ENCODE data around the gene FTCD.

FTCD gene

DNA sequence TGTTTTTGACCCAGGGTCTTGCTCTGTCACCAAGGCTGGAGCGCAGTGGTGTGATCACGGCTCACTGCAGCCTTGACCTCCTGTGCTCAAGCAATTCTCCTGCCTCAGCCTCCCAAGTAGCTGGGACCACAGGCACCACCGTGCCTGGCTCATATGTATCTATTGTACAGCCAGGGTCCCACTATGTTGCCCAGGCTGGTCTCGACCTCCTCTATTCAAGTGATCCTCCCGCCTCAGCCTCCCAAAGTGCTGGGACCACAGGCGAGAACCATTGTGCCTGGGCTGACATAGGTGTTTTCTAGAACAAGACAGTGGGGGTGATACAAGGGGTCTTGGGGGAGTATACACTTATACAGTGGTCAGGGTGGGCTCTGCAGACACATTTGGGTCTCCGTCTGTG lies 17.5 kb downstream of the FTCD start:
- Histone ChIP-seq H3K9me3 (replicated peaks; ENCODE audit: low read length) (no peaks in the 10 kb centered on the region), H3K4me3 (ENCODE audit: low read length) (no peak overlapping the region), H3K36me3 (ENCODE audit: insufficient read depth, low read length) (no peaks in the 10 kb centered on the region), H3K27me3 (ENCODE audit: control insufficient read depth, insufficient read depth, low read length) (peaks cover 20% of the 10 kb centered on the region), H3K4me2 (ENCODE audit: low read length) (no peak overlapping the region), H3K4me1 (ENCODE audit: control insufficient read depth, insufficient read depth, low read length) (no peaks in the 10 kb centered on the region), H3K9ac (ENCODE audit: low read depth, low read length) (no peak overlapping the region)

DNA sequence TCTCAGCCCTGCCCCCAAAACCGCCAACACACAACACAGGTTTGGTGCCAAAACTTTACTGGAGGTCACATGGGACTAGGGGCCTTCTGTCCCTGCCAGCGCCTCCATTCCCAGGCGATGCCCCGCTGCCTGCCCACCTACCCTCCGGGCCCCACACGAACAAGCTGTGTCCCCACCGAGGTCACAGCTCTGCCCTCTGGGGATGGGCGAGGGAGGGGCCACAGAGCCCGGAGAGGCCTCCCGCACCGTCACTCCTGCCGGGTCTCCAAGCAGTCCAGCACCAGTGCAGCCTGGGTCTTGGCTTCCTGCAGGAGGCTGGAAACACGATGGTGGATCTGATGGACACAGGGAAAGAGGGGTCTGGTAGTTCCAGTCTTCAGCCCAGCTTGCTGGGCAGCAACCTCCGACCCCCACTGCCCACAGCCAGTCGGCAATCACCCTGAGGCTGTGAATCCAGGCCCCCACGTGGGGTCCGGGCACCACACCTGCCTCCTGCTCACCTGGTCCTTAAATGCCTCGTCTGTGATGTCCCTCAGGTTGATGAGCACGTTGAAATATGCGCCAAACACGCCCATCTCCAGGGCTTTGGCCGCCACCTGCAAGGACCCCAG lies 18.5 kb downstream of the FTCD start:
- no peaks in the 10 kb centered on the region for H3K4me1 ChIP-seq (ENCODE audit: control insufficient read depth, insufficient read depth, low read length)
- H3K4me3 ChIP-seq (ENCODE audit: low read length): no peak overlapping the region
- H3K4me2 ChIP-seq (ENCODE audit: low read length): no peak overlapping the region
- H3K27me3 ChIP-seq (ENCODE audit: control insufficient read depth, insufficient read depth, low read length): peaks cover 20% of the 10 kb centered on the region
- H3K9ac ChIP-seq (ENCODE audit: low read depth, low read length): no peak overlapping the region
- H3K36me3 ChIP-seq (ENCODE audit: insufficient read depth, low read length): peaks cover 3% of the 10 kb centered on the region
- H3K9me3 ChIP-seq (replicated peaks; ENCODE audit: low read length): no peaks in the 10 kb centered on the region

DNA sequence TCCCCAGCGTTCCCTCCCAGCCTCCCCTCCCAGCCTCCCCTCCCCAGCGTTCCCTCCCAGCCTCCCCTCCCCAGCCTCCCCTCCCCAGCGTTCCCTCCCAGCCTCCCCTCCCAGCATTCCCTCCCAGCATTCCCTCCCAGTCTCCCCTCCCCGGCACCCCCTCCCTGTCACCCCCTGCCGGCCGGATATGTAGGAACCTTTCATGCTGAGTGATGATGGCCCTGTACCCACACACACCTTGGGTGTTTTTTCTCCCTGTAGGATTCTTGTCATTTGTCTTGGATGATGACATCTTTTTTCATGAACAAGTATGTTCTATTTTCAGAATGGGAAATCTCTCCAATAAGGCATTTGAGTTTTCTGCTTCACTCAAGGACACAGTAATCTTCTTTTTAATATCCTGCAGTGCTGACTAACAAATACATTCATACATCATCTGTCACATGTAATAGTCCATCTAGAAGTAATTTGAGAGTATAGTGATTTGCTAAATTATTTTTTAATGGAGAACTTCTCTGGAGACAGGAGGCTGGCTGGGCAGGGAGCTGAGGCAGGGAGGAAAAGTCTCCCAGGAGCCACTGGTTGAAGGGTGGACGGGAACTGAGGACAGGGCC lies 19.5 kb downstream of the FTCD start:
- H3K4me3 ChIP-seq (ENCODE audit: low read length): no peak overlapping the region
- no peaks in the 10 kb centered on the region for H3K9me3 ChIP-seq (replicated peaks; ENCODE audit: low read length)
- no peak overlapping the region for H3K9ac ChIP-seq (ENCODE audit: low read depth, low read length)
- no peaks in the 10 kb centered on the region for H3K4me1 ChIP-seq (ENCODE audit: control insufficient read depth, insufficient read depth, low read length)
- H3K4me2 ChIP-seq (ENCODE audit: low read length): no peak overlapping the region
- peaks cover 20% of the 10 kb centered on the region for H3K27me3 ChIP-seq (ENCODE audit: control insufficient read depth, insufficient read depth, low read length)
- H3K36me3 ChIP-seq (ENCODE audit: insufficient read depth, low read length): peaks cover 6% of the 10 kb centered on the region

DNA sequence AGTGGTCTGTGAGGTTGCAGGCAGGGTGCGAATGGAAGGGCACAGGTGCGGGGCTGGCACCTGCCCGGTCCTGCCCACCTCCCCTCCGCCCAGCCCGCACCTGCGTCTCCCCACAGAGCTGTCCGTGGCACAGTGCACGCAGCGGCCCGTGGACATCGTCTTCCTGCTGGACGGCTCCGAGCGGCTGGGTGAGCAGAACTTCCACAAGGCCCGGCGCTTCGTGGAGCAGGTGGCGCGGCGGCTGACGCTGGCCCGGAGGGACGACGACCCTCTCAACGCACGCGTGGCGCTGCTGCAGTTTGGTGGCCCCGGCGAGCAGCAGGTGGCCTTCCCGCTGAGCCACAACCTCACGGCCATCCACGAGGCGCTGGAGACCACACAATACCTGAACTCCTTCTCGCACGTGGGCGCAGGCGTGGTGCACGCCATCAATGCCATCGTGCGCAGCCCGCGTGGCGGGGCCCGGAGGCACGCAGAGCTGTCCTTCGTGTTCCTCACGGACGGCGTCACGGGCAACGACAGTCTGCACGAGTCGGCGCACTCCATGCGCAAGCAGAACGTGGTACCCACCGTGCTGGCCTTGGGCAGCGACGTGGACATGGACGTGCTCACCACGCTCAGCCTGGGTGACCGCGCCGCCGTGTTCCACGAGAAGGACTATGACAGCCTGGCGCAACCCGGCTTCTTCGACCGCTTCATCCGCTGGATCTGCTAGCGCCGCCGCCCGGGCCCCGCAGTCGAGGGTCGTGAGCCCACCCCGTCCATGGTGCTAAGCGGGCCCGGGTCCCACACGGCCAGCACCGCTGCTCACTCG lies 23.3 kb downstream of the FTCD start:
- no peak overlapping the region for H3K4me3 ChIP-seq (ENCODE audit: low read length)

DNA sequence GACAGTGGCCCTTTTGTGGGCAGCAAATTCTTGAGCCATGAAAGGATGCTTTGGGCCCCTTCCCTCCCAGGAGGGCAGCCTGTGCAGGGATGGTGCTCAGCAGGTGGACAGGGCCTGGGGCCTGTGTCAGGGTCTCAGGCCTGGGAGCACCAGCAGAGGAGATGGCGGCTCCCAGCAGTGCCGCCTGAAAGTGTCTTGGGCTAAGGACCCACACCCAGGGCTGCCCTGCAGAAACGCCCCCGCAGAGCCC lies 23.9 kb downstream of the FTCD start:
- no peaks in the 10 kb centered on the region for H3K4me1 ChIP-seq (ENCODE audit: control insufficient read depth, insufficient read depth, low read length)
- no peak overlapping the region for H3K4me2 ChIP-seq (ENCODE audit: low read length)
- H3K36me3 ChIP-seq (ENCODE audit: insufficient read depth, low read length): peaks cover 40% of the 10 kb centered on the region
- H3K4me3 ChIP-seq (ENCODE audit: low read length): no peak overlapping the region
- no peak overlapping the region for H3K9ac ChIP-seq (ENCODE audit: low read depth, low read length)
- no peaks in the 10 kb centered on the region for H3K27me3 ChIP-seq (ENCODE audit: control insufficient read depth, insufficient read depth, low read length)
- H3K9me3 ChIP-seq (replicated peaks; ENCODE audit: low read length): no peaks in the 10 kb centered on the region

More for the DNA sequence above, 23.3 kb downstream of the FTCD start:
- Histone ChIP-seq H3K36me3 (ENCODE audit: insufficient read depth, low read length) (peaks cover 35% of the 10 kb centered on the region), H3K9me3 (replicated peaks; ENCODE audit: low read length) (no peaks in the 10 kb centered on the region), H3K4me1 (ENCODE audit: control insufficient read depth, insufficient read depth, low read length) (no peaks in the 10 kb centered on the region), H3K4me2 (ENCODE audit: low read length) (no peak overlapping the region), H3K27me3 (ENCODE audit: control insufficient read depth, insufficient read depth, low read length) (no peaks in the 10 kb centered on the region), H3K9ac (ENCODE audit: low read depth, low read length) (no peak overlapping the region)

DNA sequence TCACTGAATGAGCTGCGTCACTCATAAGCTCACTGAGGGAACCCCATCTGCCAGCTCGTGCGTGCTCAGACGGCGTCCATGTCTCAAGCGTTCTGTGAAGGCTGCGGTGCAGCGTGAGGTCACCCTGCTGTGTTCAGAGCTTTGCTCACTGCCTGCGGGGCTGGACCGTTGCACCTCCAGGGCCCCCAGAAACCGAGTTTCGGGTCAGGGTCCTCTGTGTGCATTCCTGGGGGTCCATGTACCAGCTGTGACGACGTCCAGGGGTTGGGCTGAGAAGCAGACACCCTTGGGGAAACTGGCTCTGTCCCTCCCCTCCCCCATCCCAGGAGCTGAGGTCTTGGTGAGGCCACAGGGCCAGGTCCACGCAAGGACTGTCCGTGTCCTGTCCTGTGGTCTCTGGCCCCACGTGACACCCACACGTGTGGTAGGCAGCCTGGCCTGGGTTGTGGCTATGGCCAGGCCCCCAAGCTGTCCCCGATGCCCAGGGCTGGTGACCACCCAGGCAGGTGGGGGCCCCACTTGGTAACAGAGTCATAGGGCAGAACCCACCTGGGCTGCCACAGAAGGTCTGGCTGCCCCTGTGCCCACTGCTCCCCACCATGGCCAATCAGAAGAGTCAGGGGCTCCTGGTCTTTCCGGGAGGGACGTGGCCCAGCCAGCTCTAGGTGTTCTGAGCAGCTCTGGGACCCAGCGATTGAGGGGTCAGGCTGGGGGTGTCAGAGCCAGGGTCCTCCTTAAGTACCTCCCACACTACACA lies 24.4 kb downstream of the FTCD start:
- no peaks in the 10 kb centered on the region for H3K27me3 ChIP-seq (ENCODE audit: control insufficient read depth, insufficient read depth, low read length)
- peaks cover 44% of the 10 kb centered on the region for H3K36me3 ChIP-seq (ENCODE audit: insufficient read depth, low read length)
- H3K9ac ChIP-seq (ENCODE audit: low read depth, low read length): no peak overlapping the region

DNA sequence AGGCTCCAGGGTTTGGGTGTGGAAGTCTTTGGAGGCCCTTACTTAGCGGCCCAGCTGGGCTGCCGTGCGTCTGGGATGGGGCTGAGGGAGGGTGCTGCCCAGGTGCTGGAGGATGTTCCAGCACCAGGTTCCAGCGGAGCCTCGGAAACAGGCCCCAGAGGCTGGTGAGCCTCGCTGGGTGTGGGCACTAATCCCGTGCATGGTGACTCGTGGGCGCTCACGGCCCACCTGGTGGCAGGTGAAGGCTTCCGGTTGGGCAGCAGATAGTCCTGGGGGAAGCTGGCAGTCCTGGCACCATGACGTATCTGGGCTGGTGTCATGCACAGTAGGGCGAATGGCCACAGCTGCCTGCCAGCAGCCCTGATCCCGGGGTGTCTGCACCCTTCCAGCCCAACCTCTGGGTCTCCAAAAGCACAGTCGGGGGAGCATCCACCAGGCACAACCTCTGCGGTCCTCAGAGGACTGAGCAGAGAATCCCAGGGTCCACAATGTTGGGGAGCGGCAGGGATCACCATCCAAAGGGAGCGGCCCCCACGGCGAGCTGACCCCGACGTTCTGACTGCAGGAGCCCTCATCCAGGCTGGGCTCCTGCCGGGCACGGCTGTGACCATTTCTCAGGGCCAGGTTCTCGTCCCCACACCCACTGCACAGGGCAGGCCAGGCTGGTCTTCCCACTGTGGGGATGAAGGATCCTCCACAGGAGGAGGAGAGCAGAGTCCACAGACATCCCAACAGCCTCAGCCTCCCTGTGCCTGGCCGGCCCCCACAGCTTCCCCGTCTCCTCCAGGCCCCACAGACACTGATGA lies 25.3 kb downstream of the FTCD start:
- Histone ChIP-seq H3K4me2 (ENCODE audit: low read length) (no peak overlapping the region), H3K36me3 (ENCODE audit: insufficient read depth, low read length) (peaks cover 49% of the 10 kb centered on the region), H3K9me3 (replicated peaks; ENCODE audit: low read length) (no peaks in the 10 kb centered on the region), H3K9ac (ENCODE audit: low read depth, low read length) (no peak overlapping the region), H3K4me3 (ENCODE audit: low read length) (no peak overlapping the region), H3K27me3 (ENCODE audit: control insufficient read depth, insufficient read depth, low read length) (no peaks in the 10 kb centered on the region), H3K4me1 (ENCODE audit: control insufficient read depth, insufficient read depth, low read length) (no peaks in the 10 kb centered on the region)

More for the DNA sequence above, 24.4 kb downstream of the FTCD start:
- H3K9me3 ChIP-seq (replicated peaks; ENCODE audit: low read length): no peaks in the 10 kb centered on the region
- H3K4me1 ChIP-seq (ENCODE audit: control insufficient read depth, insufficient read depth, low read length): no peaks in the 10 kb centered on the region
- no peak overlapping the region for H3K4me3 ChIP-seq (ENCODE audit: low read length)
- H3K4me2 ChIP-seq (ENCODE audit: low read length): no peak overlapping the region

DNA sequence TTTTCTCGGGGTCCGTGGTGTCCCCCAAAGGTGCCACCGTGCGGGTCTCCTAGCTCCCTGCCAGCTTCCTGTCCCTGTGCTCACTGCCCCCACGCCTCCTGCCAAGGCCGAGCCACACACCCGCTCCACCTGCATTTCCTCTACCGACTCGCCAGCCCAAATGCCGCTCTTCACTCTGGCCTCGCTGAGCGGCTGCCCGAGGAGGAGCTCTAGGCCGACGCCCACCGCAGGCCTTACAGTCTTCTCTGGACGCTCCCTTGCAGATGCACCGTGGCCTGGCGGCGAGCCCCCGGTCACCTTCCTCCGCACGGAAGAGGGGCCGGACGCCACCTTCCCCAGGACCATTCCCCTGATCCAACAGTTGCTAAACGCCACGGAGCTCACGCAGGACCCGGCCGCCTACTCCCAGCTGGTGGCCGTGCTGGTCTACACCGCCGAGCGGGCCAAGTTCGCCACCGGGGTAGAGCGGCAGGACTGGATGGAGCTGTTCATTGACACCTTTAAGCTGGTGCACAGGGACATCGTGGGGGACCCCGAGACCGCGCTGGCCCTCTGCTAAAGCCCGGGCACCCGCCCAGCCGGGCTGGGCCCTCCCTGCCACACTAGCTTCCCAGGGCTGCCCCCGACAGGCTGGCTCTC lies 26.3 kb downstream of the FTCD start:
- no peaks in the 10 kb centered on the region for H3K27me3 ChIP-seq (ENCODE audit: control insufficient read depth, insufficient read depth, low read length)
- no peaks in the 10 kb centered on the region for H3K9me3 ChIP-seq (replicated peaks; ENCODE audit: low read length)
- H3K4me1 ChIP-seq (ENCODE audit: control insufficient read depth, insufficient read depth, low read length): no peaks in the 10 kb centered on the region
- no peak overlapping the region for H3K4me2 ChIP-seq (ENCODE audit: low read length)
- no peak overlapping the region for H3K9ac ChIP-seq (ENCODE audit: low read depth, low read length)
- H3K4me3 ChIP-seq (ENCODE audit: low read length): no peak overlapping the region
- H3K36me3 ChIP-seq (ENCODE audit: insufficient read depth, low read length): peaks cover 59% of the 10 kb centered on the region

DNA sequence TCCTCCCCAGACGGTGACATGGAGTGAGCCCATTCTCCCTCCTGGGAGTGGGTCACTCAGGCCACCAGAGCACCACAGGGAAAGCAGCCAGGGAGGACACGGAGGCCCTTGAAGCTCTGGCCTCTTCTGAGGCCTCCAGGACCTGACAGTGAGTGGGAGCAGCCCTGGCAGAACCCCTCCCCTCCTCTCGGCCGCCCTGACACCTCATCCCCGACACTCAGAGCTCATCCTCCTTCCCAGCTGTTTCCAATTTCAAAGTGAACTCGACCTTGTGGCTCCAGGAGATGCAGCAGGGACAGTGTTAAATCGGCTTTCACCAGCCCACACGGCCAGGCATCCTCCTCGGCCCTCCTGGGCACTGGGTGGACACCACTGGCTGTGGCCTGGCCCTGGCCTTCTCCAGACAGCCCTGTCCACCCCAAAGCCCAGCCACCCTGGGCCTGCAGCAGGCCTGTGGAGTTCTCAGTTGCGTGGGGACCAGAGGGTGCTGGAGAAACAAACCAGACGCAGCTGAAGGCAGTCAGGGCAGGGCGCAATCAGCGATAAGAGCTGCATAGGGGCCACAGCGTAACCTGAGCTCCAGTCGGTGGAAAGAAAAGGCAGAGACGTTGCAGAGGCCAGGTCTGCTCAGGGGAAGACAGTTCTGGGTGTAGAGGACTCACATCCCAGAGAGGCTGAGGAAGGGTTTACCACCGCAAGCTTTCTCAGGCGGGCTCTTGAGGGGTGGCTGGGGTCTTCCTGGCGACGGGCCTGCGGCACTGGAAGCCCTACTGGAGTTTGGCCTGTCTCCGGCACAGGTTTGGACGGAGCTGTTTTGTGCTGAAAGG lies 27.1 kb downstream of the FTCD start:
- H3K4me1 ChIP-seq (ENCODE audit: control insufficient read depth, insufficient read depth, low read length): no peaks in the 10 kb centered on the region
- no peak overlapping the region for H3K4me3 ChIP-seq (ENCODE audit: low read length)
- H3K9ac ChIP-seq (ENCODE audit: low read depth, low read length): no peak overlapping the region
- H3K36me3 ChIP-seq (ENCODE audit: insufficient read depth, low read length): peaks cover 66% of the 10 kb centered on the region
- no peak overlapping the region for H3K4me2 ChIP-seq (ENCODE audit: low read length)
- H3K27me3 ChIP-seq (ENCODE audit: control insufficient read depth, insufficient read depth, low read length): no peaks in the 10 kb centered on the region
- no peaks in the 10 kb centered on the region for H3K9me3 ChIP-seq (replicated peaks; ENCODE audit: low read length)

Data from skeletal muscle satellite cell (primary cell).